NCI-H2081 (cell line): ENCODE data around the gene RAD51D.
"Not testable (repeated sequence)": the region's sequence is repeated elsewhere in the genome, so short reads cannot be mapped to it uniquely, and the experiment has no call there.

ENCODE experiments used
- DNase-seq, 2 experiments: peaks; one replicate each; lab custom pipeline; 2025; lab: John Stamatoyannopoulos, UW

Gene RAD51D

DNA sequence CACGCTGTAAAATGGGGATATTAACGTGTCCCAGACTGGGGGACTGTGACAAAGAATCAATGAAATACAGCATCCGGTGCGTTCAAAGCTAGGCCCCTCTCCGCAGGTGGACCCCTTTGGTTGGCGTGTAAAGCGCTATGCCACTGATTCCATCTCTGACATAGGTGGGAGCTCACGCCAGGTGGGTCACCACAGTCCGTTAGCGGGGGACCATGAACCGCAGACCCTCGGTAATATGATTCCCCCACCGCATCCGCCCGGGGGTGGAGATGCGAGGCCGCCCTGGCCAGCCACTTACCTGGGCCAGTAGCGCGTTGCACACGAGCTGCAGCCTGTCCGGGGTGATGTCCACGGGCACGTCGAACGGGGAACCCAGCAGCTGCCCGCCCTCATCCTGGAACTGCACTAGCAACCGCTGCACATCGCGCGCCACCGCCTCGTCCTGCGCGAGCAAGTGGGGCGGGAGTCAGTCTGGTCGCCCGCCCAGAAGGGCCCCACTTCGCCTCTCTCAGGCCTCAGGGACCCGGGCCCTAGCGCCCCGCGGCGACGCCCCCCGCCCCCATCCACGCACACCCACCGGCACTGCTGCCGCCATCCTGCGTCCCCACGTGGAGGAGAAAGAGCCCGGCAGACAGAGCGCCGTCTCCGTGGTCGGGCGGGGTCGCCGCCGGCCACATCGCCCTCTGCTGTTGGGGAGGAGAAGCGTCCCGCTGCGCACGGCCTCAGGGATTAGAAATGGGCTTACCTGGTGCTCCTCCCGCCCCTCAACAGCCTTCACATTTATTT lies 22.2 kb upstream of the RAD51D start, which contains the start of gene NLE1:
Gene NLE1 (minus strand): TSS at position 623 of the 786 bp plus-strand sequence. CDS start 28 bp downstream, at position 595.
- peak; percentile 70 to 86 for DNase-seq

DNA sequence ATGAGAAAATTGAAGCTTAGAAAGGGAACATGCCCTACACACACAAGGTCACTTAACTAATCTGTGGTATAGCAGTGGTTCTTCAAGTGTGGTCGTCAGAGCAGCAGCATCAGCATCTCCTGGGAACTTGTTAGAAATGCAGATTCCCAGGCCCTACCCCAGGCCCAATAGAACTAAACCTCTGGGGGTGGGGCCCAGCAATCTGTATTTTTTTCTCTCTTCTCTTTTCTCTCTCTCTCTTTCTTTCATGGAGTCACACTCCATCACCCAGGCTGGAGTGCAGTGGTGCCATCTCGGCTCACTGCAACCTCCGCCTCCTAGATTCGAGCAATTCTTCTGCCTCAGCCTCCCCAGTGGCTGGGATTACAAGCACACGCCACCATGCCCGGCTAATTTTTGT lies 18.6 kb upstream of the RAD51D start:
- no peak for DNase-seq

DNA sequence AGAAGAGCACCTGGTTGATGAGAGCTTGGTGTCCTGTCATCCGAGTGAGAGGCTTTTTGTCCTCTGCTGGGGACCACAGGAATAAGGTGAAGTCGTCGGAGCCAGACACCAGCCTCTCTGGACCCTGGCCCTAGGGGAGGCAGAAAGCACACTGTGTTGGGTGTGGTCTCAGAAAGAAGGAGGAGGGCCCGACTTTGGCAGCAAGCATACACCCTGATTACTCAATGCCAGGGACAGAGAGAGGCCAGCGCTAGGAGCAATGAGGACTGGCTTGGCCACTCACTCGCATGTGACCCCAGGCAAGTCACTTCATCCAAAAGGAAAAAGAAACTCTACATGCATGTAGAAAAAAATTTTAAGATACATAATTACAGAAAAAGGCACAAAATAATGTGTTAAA lies 15.7 kb upstream of the RAD51D start:
- DNase-seq: no peak

DNA sequence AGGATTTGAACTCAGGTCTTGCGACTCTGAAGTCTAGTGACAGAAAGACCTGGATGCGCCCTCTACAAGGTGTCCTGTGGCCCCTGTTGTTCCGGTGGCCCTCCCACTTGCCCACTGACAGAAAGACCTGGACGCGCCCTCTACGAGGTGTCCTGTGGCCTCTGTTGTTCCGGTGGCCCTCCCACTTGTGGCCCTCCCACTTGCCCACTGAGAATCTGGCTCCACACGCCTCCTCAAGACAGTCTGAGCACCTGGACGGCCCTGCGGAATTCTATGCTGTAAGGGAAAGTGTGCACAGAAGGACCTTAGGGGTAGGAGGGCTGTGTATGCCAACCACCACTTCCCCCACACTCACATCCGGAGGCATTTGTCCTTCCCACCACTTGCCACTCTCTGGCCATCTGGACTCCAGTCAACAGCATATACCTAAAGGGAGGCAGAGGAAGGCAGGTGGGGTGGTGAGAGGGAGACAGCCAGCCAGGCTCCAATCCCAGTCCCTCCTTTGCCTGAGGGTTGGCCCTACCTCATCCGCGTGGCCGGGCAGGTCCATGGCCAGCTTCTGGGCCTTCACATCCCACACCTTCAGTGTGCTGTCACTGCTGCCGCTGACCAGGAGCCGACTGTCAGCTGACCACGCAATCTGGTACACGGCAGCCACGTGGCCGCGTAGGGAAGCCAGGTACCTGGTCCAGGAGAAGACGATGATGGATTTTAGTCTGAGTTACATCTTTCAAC lies 13.3 kb upstream of the RAD51D start:
- DNase-seq: no peak

DNA sequence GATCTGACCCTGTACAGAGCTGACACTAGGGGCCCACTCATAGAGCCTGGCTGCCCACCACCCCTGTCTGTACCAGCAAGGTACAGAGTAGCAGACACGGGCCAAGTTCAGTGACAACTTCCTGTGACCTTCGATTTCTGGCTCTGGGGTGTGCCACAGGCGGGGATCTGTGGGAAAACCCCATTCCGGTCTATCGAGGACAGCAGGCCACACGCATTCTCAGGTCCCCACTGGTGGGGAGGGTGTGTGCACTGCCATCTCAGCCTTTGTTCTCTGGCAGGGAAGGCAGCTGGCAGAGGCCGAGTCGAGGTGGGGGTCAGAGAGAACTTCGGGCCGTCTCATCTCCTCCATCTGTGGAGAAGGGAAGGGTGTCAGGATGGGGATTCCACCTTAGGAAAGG lies 12.4 kb upstream of the RAD51D start:
- DNase-seq: no peak

DNA sequence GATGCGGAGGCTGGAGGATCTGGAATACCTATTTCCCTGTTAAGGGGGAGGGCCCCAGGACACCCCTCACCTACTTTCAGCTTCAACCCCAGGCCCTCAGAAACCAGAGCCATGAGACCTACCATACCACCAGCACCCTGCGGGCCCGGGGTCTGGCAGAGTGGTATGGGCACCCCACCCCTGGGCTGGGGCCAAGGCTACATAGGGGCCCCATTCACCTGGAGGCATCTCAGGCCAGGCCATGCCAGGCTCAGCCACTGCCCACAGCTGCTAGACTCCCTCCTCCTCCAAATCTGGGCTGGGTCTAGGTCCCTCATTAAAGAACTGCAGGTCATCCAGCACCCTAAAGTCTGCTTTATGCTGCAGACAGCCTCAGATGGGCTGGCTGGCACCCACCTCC lies 10.7 kb upstream of the RAD51D start:
- DNase-seq: no peak

DNA sequence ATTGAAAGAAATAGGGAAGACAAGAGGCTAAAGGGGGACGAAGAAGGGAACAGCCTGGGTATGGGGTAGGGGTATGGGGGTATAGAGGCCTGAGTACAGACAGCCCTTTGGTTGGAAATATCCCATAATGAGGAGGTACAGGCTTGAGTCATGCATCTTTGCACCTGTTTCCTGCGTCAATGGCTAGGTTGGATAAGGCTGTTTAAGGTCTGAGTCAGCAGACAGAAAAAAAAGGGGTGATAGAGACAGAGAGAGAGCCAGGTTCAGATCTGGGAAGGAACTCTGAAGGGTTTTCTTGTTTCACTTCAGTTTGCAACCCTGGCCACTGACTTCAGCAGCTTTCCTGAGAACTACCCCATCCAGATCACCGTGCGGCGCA lies 10.3 kb upstream of the RAD51D start:
- no peak for DNase-seq

DNA sequence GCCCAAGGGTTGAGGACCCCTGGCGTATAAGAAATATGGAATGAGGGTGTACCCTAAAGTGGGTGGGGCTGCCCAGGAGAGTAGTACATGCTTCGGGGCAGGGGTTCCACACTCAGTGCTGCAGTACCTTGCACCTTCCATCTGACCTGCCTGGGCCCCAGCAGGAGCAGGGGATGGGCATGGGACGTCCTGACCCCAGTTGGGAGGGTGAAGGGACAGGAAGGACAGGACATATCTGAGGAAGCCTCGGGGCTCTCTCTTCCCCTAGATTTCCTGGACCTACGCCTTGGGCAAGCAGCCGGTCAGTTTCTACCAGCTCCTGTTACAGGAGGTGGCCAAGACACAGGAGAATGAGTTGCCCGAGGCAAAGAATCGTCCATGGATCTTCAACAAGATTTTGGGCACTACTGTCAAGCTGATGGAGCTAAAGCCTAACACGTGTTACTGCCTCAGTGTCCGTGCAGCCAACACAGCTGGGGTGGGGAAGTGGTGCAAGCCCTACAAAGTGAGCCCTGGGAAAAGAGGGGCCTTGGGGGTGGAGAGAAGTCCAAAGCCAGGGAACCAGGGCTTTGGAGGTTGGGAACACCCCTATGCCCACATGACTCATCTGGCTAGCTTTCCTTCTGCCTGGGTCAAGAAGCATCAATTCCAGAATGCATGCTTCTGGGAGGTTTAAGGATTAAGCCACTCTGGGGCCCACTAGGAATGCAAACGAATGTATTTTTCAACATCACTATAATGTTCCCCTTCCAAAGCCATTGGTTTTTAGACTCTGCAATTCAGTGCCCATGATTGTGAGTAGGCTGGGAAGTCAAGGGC lies 9.7 kb upstream of the RAD51D start:
- DNase-seq: no peak

DNA sequence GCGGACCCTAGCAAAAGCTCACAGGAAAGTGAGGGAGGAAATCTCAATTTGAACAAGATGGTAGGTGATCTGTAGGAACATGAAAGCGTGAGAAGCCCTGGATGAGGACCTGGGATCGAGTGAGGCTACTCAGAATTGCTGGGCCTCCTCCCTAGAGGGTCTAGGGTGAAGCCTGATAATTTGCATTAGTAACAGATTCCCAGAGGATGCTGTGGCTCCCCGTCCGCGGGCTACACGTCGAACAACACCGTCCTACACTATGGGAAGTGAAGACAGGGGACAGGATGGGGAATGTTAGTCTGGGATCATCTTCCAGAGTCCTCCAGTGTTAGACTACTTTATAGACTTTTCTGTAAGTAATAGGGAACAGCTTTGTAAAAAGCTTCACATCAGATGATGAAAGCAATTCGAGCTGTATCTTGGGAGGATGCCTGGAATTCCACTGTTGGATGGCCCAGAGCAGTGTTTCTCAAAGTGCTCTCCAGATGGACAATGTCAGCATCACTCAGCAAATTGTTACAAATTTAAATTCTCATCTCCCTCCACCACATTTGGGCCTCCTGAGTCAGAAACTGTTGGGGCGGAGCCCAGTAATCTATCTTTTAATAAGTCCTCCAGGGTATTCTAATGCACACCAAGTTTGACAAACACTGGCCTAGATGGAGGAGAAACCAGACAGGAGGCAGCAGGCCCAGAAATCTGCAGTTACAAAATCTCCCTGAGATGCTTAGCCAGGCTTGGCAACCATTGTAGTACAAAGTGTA lies 8.3 kb upstream of the RAD51D start:
- DNase-seq: no peak

DNA sequence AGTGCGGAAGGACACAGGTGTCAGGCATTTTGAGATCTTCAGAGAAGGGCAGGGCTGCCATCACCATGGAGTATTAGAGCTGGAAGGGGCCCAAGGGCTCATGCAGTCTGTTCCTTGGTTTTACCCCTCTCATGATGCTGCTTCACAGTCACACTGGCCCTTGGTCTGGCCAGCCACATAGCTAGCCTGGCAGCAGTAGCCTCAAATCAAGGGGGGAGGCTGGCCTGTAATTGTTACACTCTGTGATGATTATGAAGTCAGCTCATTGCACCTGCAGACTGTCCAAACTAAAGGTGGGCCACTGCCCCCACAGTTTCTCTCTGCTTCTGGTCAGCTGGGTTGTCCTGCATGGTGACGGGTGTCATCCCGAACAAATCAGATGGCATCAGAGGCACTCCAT lies 1.7 kb upstream of the RAD51D start, which contains the start of gene FNDC8:
Gene FNDC8 (plus strand): TSS at position 301 of the 400 bp plus-strand sequence. CDS start 79 bp downstream, at position 380.
- DNase-seq: no peak

DNA sequence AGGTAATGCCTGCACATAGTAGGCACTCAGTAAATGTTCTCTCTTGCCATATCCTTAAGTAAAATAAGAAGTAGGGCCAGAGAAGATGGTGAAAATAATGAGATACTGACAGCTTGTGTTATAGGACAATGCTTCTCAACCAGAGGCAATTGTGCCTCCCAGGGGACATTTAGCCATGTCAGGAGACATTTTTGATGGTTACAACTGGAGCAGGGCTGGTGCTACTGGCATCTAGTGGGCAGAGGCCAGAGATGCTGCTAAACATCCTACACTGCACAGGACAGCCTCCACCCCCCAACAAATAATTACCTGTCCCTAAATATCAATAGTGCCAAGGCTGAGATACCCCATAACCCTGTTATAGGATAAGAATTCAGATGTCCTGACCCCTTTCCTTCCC lies 1.7 kb downstream of the RAD51D start:
- DNase-seq: peak in 1 of 2 experiments; percentile 43

DNA sequence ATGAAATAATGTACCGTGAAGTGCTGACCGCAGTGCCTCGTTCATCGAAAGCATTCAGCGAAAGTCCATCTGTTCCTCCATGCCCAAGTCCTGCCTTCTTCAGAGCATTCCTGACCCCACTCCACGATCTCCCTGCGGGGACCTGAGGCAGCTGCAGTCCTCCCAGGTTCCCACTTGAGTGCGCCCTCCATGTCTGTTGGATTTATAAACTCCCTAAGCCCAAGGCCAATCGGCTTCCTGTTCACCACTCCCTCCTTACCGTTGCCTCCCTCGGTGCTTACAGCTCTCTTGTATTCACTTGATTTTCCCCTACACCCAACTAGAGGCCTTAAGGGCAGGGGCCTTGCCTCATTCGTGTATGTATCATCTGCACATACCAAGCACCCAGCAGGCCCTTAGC lies 2.8 kb downstream of the RAD51D start:
- no peak for DNase-seq

DNA sequence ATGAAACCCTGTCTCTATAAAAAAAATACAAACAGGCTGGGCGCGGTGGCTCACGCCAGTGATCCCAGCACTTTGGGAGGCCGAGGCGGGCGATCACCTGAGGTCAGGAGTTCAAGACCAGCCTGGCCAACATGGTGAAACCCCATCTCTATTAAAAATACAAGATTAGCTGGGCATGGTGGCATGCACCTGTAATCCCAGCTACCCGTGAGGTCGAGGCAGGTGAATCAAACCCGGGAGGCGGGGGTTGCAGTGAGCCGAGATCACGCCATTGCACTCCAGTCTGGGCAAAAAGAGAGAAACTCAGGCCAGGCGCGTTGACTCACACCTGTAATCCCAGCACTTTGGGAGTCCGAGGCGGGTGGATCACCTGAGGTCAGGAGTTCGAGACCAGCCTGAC lies 8.9 kb downstream of the RAD51D start:
- DNase-seq: not testable (repeated sequence)

DNA sequence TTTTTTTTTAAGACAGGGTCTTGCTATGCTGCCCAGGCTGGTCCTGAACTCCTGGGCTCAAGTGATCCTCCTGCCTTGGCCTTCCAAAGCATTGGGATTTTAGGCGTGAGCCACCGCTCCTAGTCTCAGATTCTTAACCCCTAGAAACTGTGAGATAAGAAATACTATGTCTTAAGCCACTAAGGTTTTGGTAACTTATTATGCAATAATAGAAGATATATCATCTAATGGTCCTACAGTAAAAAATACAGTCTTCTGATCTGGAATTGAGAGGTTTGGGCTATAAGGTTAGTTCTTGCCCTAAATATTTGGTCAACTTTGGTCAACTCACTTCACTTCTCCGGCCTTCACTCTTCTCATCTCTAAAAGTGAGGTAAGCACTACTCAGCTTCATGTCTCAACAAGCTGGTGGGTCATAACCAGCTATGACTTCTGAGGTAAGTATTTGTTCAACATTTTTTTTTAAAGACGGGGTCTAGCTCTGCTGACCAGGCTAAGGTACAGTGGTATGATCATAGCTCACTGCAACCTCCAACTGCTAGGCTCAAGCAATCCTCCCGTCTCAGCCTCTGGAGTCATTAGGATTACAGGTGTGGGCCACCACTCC lies 14.7 kb downstream of the RAD51D start:
- no peak for DNase-seq

DNA sequence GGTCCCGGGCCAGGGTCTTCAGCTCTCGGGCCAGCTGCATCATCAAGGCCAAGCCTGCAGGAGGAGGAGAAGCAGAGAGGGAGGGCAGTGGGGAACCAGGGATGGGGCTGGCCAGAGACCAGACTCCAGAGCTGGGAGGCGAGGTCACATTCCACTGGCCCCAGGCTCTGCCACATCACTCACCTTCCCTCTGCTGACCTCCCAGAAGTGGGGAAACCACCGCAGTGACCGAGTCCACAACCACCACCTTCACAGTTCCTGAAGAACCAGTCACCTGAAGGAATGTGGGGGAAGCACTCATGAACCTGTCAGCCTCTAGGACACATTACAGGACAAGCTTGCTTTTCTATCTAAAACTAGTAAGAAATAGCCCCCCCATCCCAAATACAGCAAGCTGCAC lies 16.4 kb downstream of the RAD51D start:
- no peak for DNase-seq

DNA sequence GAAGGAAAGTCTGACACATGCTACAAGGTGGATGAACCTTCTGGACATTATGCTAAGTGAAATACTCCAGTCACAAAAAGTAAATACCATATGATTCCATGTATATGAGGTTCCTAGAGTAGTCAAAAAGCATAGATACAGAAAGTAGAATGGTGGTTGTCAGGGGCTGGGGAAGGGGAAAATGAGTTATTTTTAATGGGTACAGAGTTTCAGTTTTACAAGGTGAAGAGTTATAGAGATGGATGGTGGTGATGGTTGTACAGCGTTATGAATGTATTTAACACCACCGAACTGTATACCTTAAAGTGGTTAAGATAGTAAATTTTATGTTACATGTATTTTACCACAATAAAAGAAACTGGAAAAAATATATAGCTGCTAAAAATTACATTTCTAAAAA lies 17.9 kb downstream of the RAD51D start:
- DNase-seq: no peak

DNA sequence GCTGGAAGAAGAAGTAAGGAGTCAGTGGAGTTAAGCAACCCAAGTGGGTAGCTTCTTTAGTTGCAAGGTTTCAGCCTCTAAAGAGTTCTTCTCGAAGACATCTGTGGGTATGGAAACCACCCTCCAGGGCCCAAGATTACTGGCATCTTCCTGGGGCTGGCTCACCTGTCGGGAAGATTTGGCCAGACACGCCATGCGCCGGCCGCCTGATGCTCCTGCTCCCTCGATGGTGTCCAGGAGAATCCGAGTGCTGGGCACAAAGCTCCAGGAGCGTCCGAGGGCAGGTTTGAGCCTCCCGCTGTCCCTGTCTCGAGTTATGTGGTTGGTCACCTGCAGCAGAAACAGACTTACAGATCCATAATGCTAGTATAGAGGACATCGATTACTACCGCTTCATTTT lies 18.6 kb downstream of the RAD51D start:
- DNase-seq: no peak

DNA sequence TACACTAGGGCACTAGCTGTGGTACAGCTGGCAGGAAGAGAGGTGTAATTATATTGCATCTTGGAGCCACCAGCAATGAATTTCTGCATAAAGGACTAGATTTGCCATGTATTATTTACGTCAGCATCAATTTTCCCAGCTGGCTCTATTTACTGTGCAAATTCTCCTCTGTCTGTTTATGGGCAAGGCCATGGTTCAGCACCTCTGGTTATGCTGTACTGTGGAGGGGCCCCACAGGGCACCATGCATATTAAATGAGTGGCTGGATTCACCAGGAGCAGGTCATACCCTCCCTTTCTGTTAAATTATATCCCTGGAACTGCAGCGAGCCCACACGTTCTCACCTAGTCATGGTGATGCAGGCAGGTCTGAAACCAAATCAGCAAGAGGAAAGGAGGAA lies 19.8 kb downstream of the RAD51D start:
- DNase-seq: peak; percentile 62 to 93

DNA sequence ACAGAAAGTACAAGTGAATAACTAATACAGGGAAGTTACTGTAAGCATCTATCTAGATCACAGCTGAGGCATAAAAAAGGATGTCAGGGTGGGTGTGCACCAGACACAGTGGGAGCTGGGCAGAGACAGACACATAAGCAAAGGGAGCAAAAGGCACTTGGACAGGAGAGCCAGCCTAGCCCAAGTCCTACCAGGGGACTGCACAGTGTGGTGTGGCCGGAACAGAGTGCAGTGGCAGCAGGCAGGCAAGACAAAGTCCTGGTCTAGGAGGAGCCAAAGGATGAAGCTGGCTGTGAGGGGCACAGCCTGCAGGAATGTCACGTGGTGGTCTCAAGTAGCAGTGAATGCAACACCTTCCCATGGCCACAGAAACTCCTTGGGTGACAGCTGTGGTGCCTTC lies 21.9 kb downstream of the RAD51D start:
- DNase-seq: no peak

DNA sequence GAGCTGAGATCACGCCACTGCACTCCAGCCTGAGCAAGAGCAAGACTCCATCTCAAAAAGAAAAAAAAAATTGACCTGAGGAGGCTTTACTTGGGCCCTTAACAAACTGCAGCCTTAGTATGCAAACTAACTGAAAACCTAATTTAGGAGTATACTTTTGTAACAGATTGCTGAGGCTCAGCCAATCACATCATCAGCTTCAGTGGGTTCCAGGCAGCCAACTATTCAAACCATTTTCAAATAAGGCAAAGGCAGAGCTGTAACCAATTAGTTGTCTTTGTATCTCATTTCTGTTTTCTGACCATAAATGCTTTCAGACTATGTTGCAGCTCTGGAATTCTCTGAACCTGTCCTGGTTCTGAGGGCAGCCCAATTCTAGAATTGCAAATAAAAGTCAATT lies 23.9 kb downstream of the RAD51D start:
- DNase-seq: no peak

DNA sequence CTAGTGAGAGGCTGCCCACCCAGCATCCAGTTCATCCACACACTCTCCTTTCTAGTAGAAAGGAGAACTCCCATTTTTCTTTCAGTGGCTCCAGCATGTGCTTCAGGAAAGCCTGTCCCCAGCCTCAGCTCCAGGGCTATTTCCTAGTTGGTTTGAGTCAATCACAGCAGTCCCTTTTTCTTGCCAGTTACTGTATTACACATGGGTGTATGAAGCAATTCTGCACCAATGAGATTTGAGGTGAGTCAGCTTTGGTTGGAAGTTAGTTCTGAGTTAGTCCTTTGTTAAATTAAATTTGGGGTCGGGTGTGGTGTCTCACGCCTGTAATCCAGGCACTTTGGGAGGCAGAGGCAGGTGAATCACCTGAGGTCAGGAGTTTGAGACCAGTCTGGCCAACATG lies 24.8 kb downstream of the RAD51D start:
- no peak for DNase-seq
